Activated naive CD8-positive, alpha-beta T cell treated with anti-CD3 and anti-CD28 coated beads, Interleukin-2, amount 50 U/mL, for 24 hours (primary cell): Measurements from ENCODE around the gene MBP.
"Not testable (repeated sequence)": the region's sequence is repeated elsewhere in the genome, so short reads cannot be mapped to it uniquely, and the experiment has no call there.

Source experiments
- ATAC-seq: fragments of 150-1000 bp; cut with Tn5 transposase; one replicate; pipeline ENCODE4 v1.10.0; 2021
- DNase-seq: peaks from one replicate; pipeline ENCODE4 v3.0.0; 2021
- H3K27ac Mint-ChIP-seq: one replicate; pipeline ENCODE4 v1.8.0; 2021; ENCODE audit warnings: mild to moderate bottlenecking, mixed read lengths
- H3K27me3 Mint-ChIP-seq: one replicate; pipeline ENCODE4 v1.8.0; 2021; ENCODE audit warnings: mixed read lengths
- H3K36me3 Mint-ChIP-seq: one replicate; pipeline ENCODE4 v1.8.0; 2021; ENCODE audit warnings: low read depth, mixed read lengths
- H3K4me1 Mint-ChIP-seq: one replicate; pipeline ENCODE4 v1.8.0; 2021; ENCODE audit warnings: mixed read lengths
- H3K4me3 Mint-ChIP-seq: one replicate; pipeline ENCODE4 v1.8.0; 2021; ENCODE audit warnings: mild to moderate bottlenecking, moderate library complexity, mixed read lengths
- H3K9me3 Mint-ChIP-seq: one replicate; pipeline ENCODE4 v1.8.0; 2021; ENCODE audit warnings: mixed read lengths

The MBP gene

GRCh38 chr18:76991021-76991688 is 141.4 kb downstream of the MBP start:
- no peaks in the 10 kb centered on the region for H3K9me3 Mint-ChIP-seq
- H3K36me3 Mint-ChIP-seq = no peaks in the 10 kb centered on the region
- no peak overlapping the region for H3K27ac Mint-ChIP-seq
- H3K27me3 Mint-ChIP-seq = no peaks in the 10 kb centered on the region
- no peaks in the 10 kb centered on the region for H3K4me1 Mint-ChIP-seq
- no peak for DNase-seq
- H3K4me3 Mint-ChIP-seq = no peak overlapping the region
- no peak for ATAC-seq

- H3K9me3 Mint-ChIP-seq, H3K27ac Mint-ChIP-seq, H3K36me3 Mint-ChIP-seq, ATAC-seq, DNase-seq, H3K4me1 Mint-ChIP-seq, H3K27me3 Mint-ChIP-seq, H3K4me3 Mint-ChIP-seq: not testable (repeated sequence)
These were observed 142.1 kb downstream of the MBP start for GRCh38 chr18:76990343-76991020.

GRCh38 chr18:76989647-76990190 is 142.9 kb downstream of the MBP start:
- H3K9me3 Mint-ChIP-seq = no peaks in the 10 kb centered on the region
- H3K4me3 Mint-ChIP-seq = no peak overlapping the region
- no peaks in the 10 kb centered on the region for H3K36me3 Mint-ChIP-seq
- no peak overlapping the region for H3K27ac Mint-ChIP-seq
- DNase-seq (no peak), ATAC-seq (no peak)
- no peaks in the 10 kb centered on the region for H3K27me3 Mint-ChIP-seq
- H3K4me1 Mint-ChIP-seq = no peaks in the 10 kb centered on the region

GRCh38 chr18:76988827-76989646 is 143.5 kb downstream of the MBP start:
- Mint-ChIP-seq H3K9me3 (no peaks in the 10 kb centered on the region), H3K4me3 (no peak overlapping the region), H3K36me3 (no peaks in the 10 kb centered on the region), H3K27me3 (no peaks in the 10 kb centered on the region), H3K4me1 (no peaks in the 10 kb centered on the region), H3K27ac (no peak overlapping the region)
- ATAC-seq (no peak), DNase-seq (no peak)

GRCh38 chr18:76988031-76988826 is 144.4 kb downstream of the MBP start:
- peaks cover 4% of the 10 kb centered on the region for H3K4me1 Mint-ChIP-seq
- DNase-seq = no peak
- no peak overlapping the region for H3K4me3 Mint-ChIP-seq
- H3K27me3 Mint-ChIP-seq = no peaks in the 10 kb centered on the region
- no peaks in the 10 kb centered on the region for H3K36me3 Mint-ChIP-seq
- no peaks in the 10 kb centered on the region for H3K9me3 Mint-ChIP-seq
- ATAC-seq = no peak
- no peak overlapping the region for H3K27ac Mint-ChIP-seq

GRCh38 chr18:76986406-76986805 is 146.2 kb downstream of the MBP start:
- ATAC-seq = no peak
- no peak for DNase-seq
- Mint-ChIP-seq H3K4me1 (peaks cover 8% of the 10 kb centered on the region), H3K36me3 (no peaks in the 10 kb centered on the region), H3K27me3 (no peaks in the 10 kb centered on the region), H3K9me3 (no peaks in the 10 kb centered on the region), H3K4me3 (no peak overlapping the region), H3K27ac (no peak overlapping the region)

GRCh38 chr18:76985951-76986236 is 146.7 kb downstream of the MBP start:
- Mint-ChIP-seq H3K27ac (no peak overlapping the region), H3K9me3 (no peaks in the 10 kb centered on the region)

GRCh38 chr18:76985156-76985950 is 147.2 kb downstream of the MBP start:
- ATAC-seq (no peak), DNase-seq (no peak)
- H3K27ac Mint-ChIP-seq = no peak overlapping the region
- no peaks in the 10 kb centered on the region for H3K36me3 Mint-ChIP-seq
- no peaks in the 10 kb centered on the region for H3K9me3 Mint-ChIP-seq
- H3K4me1 Mint-ChIP-seq = peaks cover 8% of the 10 kb centered on the region
- H3K27me3 Mint-ChIP-seq = no peaks in the 10 kb centered on the region
- no peak overlapping the region for H3K4me3 Mint-ChIP-seq

More at GRCh38 chr18:76985951-76986236, 146.7 kb downstream of the MBP start:
- Mint-ChIP-seq H3K4me3 (no peak overlapping the region), H3K4me1 (peaks cover 8% of the 10 kb centered on the region), H3K27me3 (no peaks in the 10 kb centered on the region), H3K36me3 (no peaks in the 10 kb centered on the region)
- no peak for ATAC-seq
- DNase-seq = no peak

GRCh38 chr18:76984193-76985155 is 148.1 kb downstream of the MBP start:
- Mint-ChIP-seq H3K27me3 (no peaks in the 10 kb centered on the region), H3K4me1 (peaks cover 8% of the 10 kb centered on the region), H3K4me3 (no peak overlapping the region), H3K9me3 (no peaks in the 10 kb centered on the region), H3K27ac (no peak overlapping the region), H3K36me3 (no peaks in the 10 kb centered on the region)
- ATAC-seq (no peak), DNase-seq (no peak)

- Mint-ChIP-seq H3K36me3 (no peaks in the 10 kb centered on the region), H3K4me1 (peaks cover 8% of the 10 kb centered on the region), H3K27ac (no peak overlapping the region), H3K4me3 (no peak overlapping the region), H3K9me3 (no peaks in the 10 kb centered on the region), H3K27me3 (no peaks in the 10 kb centered on the region)
- ATAC-seq = no peak
- no peak for DNase-seq
These were observed 149.0 kb downstream of the MBP start for GRCh38 chr18:76983613-76984051.

GRCh38 chr18:76982841-76983583 is 149.6 kb downstream of the MBP start:
- Mint-ChIP-seq H3K27ac (no peak overlapping the region), H3K36me3 (no peaks in the 10 kb centered on the region), H3K4me1 (peaks cover 8% of the 10 kb centered on the region), H3K4me3 (no peak overlapping the region), H3K9me3 (no peaks in the 10 kb centered on the region), H3K27me3 (no peaks in the 10 kb centered on the region)
- DNase-seq = peak; percentile 91
- ATAC-seq = peak; percentile 94

GRCh38 chr18:76982038-76982437 is 150.5 kb downstream of the MBP start:
- DNase-seq (no peak), ATAC-seq (no peak)
- Mint-ChIP-seq H3K36me3 (no peaks in the 10 kb centered on the region), H3K27ac (no peak overlapping the region), H3K9me3 (no peaks in the 10 kb centered on the region), H3K4me1 (peaks cover 8% of the 10 kb centered on the region), H3K4me3 (no peak overlapping the region), H3K27me3 (no peaks in the 10 kb centered on the region)
